ENCODE results near the gene RESP18. TPM values are rescaled to one million over a fixed set of nuclear protein-coding genes. Genes with fewer than 3 reads are reported as not detected.

The RESP18 gene
- total RNA-seq, 5 donors from 2014 or later (not counting 1 experiment from before 2014, with no cell fraction given) = not detected

- no peak overlapping the region for H3K27ac Mint-ChIP-seq
- peaks cover 0 to 5% (median 3%) of the 10 kb centered on the region in 3 donors for H3K4me1 Mint-ChIP-seq
- H3K9me3 Mint-ChIP-seq = no peaks in the 10 kb centered on the region
- Histone ChIP-seq H3K27me3 (replicated peaks in 1 of 2; ENCODE audit: control insufficient read depth in 2 of 2, extremely low read depth in 1 of 2, insufficient read depth in 2 of 2, low read length in 1 of 2) (peaks cover 2 to 19% of the 10 kb centered on the region in 2 experiments), H3K36me3 (ENCODE audit: control insufficient read depth in 2 of 2, extremely low read depth in 1 of 2, insufficient read depth in 1 of 2, low read length in 1 of 2) (no peaks in the 10 kb centered on the region), H3K9me3 (no peaks in the 10 kb centered on the region), H3K4me3 (ENCODE audit: control insufficient read depth in 1 of 2, extremely low read depth in 1 of 2, low read length in 1 of 2) (no peak overlapping the region), H3K27ac (ENCODE audit: low read length) (no peak overlapping the region), H3K4me1 (ENCODE audit: control insufficient read depth in 1 of 2, extremely low read depth in 1 of 2, insufficient read depth in 2 of 2, low read length in 2 of 2) (peaks cover 0 to 9% of the 10 kb centered on the region in 2 experiments)
- ChIA-PET POLR2A (no interaction called here), CTCF (interaction anchor here in 1 of 2 donors (0.7 kb wide), 1 partner anchor 124 kb away, joined by 3 read pairs; no protein-coding TSS in a partner anchor)
- no peak for DNase-seq
- 46% methylated on average over 2 of the region's 3 CpGs for WGBS (ENCODE audit: insufficient coverage)
- no peak overlapping the region for H3K4me3 Mint-ChIP-seq
- peaks cover 12% of the 10 kb centered on the region for H3K36me3 Mint-ChIP-seq
- ATAC-seq (replicated peaks in 1 of 4) = no peak
- H3K27me3 Mint-ChIP-seq = peaks cover 11 to 16% of the 10 kb centered on the region in 2 donors
Observed at GRCh38 chr2:219362524-219363164, 30.1 kb upstream of the RESP18 start.

GRCh38 chr2:219362072-219362471 is 29.5 kb upstream of the RESP18 start:
- ChIA-PET CTCF (interaction anchor here in 1 of 2 donors (0.7 kb wide), 1 partner anchor 123 kb away, joined by 3 read pairs; no protein-coding TSS in a partner anchor), POLR2A (no interaction called here)
- H3K27ac ChIP-seq (ENCODE audit: low read length) = no peak overlapping the region
- whole genome bisulfite sequencing (ENCODE audit: insufficient coverage) = 97% methylated on average over 4 of the region's 5 CpGs
- no peak overlapping the region for H3K4me3 ChIP-seq (ENCODE audit: control insufficient read depth in 1 of 2, extremely low read depth in 1 of 2, low read length in 1 of 2)
- Mint-ChIP-seq H3K4me1 (peaks cover 0 to 6% (median 3%) of the 10 kb centered on the region in 3 donors), H3K27me3 (peaks cover 14 to 20% of the 10 kb centered on the region in 2 donors), H3K36me3 (peaks cover 8% of the 10 kb centered on the region), H3K4me3 (no peak overlapping the region), H3K27ac (no peak overlapping the region), H3K9me3 (no peaks in the 10 kb centered on the region)
- DNase-seq (no peak), ATAC-seq (replicated peaks in 1 of 4) (no peak)
- H3K9me3 ChIP-seq = no peaks in the 10 kb centered on the region
- peaks cover 2 to 24% of the 10 kb centered on the region in 2 experiments for H3K27me3 ChIP-seq (replicated peaks in 1 of 2; ENCODE audit: control insufficient read depth in 2 of 2, extremely low read depth in 1 of 2, insufficient read depth in 2 of 2, low read length in 1 of 2)
- peaks cover 0 to 9% of the 10 kb centered on the region in 2 experiments for H3K4me1 ChIP-seq (ENCODE audit: control insufficient read depth in 1 of 2, extremely low read depth in 1 of 2, insufficient read depth in 2 of 2, low read length in 2 of 2)
- H3K36me3 ChIP-seq (ENCODE audit: control insufficient read depth in 2 of 2, extremely low read depth in 1 of 2, insufficient read depth in 1 of 2, low read length in 1 of 2) = no peaks in the 10 kb centered on the region

- Histone ChIP-seq H3K4me1 (ENCODE audit: control insufficient read depth in 1 of 2, extremely low read depth in 1 of 2, insufficient read depth in 2 of 2, low read length in 2 of 2) (peaks cover 0 to 9% of the 10 kb centered on the region in 2 experiments), H3K27ac (ENCODE audit: low read length) (no peak overlapping the region), H3K27me3 (replicated peaks in 1 of 2; ENCODE audit: control insufficient read depth in 2 of 2, extremely low read depth in 1 of 2, insufficient read depth in 2 of 2, low read length in 1 of 2) (peaks cover 2 to 41% of the 10 kb centered on the region in 2 experiments), H3K36me3 (ENCODE audit: control insufficient read depth in 2 of 2, extremely low read depth in 1 of 2, insufficient read depth in 1 of 2, low read length in 1 of 2) (no peaks in the 10 kb centered on the region), H3K9me3 (no peaks in the 10 kb centered on the region), H3K4me3 (ENCODE audit: control insufficient read depth in 1 of 2, extremely low read depth in 1 of 2, low read length in 1 of 2) (no peak overlapping the region)
- Mint-ChIP-seq H3K36me3 (peaks cover 7% of the 10 kb centered on the region), H3K9me3 (no peaks in the 10 kb centered on the region), H3K27ac (no peak overlapping the region), H3K4me1 (peaks cover 0 to 6% (median 3%) of the 10 kb centered on the region in 3 donors), H3K4me3 (peak overlapping the region in 1 of 3 donors; percentile 24), H3K27me3 (peaks cover 40 to 54% of the 10 kb centered on the region in 2 donors)
- no peak for DNase-seq
- POLR2A ChIA-PET = no interaction called here
- CTCF ChIA-PET = no interaction called here
- ATAC-seq (replicated peaks in 1 of 4) = peak in 2 of 4 experiments; percentile 27 to 31
- WGBS (ENCODE audit: insufficient coverage) = 6% methylated on average over 41 of the region's 66 CpGs
Observed at GRCh38 chr2:219358170-219359075, 25.9 kb upstream of the RESP18 start.

- 20% methylated on average over 1 of the region's 1 CpG for WGBS (ENCODE audit: insufficient coverage)
- Histone ChIP-seq H3K4me3 (ENCODE audit: control insufficient read depth in 1 of 2, extremely low read depth in 1 of 2, low read length in 1 of 2) (no peak overlapping the region), H3K4me1 (ENCODE audit: control insufficient read depth in 1 of 2, extremely low read depth in 1 of 2, insufficient read depth in 2 of 2, low read length in 2 of 2) (peaks cover 0 to 11% of the 10 kb centered on the region in 2 experiments), H3K36me3 (ENCODE audit: control insufficient read depth in 2 of 2, extremely low read depth in 1 of 2, insufficient read depth in 1 of 2, low read length in 1 of 2) (no peaks in the 10 kb centered on the region), H3K9me3 (no peaks in the 10 kb centered on the region), H3K27me3 (replicated peaks in 1 of 2; ENCODE audit: control insufficient read depth in 2 of 2, extremely low read depth in 1 of 2, insufficient read depth in 2 of 2, low read length in 1 of 2) (peaks cover 2 to 56% of the 10 kb centered on the region in 2 experiments), H3K27ac (ENCODE audit: low read length) (no peak overlapping the region)
- ChIA-PET CTCF (interaction anchor here in 1 of 2 donors (0.6 to 0.7 kb wide), 2 partner anchors 46 to 147 kb away, joined by 3 to 5 read pairs; no protein-coding TSS in a partner anchor), POLR2A (no interaction called here)
- Mint-ChIP-seq H3K27ac (peak overlapping the region in 1 of 2 donors; percentile 56), H3K4me3 (no peak overlapping the region), H3K4me1 (peaks cover 0 to 6% (median 3%) of the 10 kb centered on the region in 3 donors), H3K9me3 (no peaks in the 10 kb centered on the region), H3K36me3 (no peaks in the 10 kb centered on the region), H3K27me3 (peaks cover 40 to 54% of the 10 kb centered on the region in 2 donors)
- DNase-seq (no peak), ATAC-seq (replicated peaks in 1 of 4) (no peak)
Observed at GRCh38 chr2:219356834-219357233, 24.3 kb upstream of the RESP18 start.

- Mint-ChIP-seq H3K9me3 (no peaks in the 10 kb centered on the region), H3K36me3 (no peaks in the 10 kb centered on the region), H3K4me1 (peaks cover 0 to 6% (median 3%) of the 10 kb centered on the region in 3 donors), H3K27ac (no peak overlapping the region), H3K4me3 (no peak overlapping the region), H3K27me3 (peaks cover 38 to 53% of the 10 kb centered on the region in 2 donors)
- ATAC-seq (replicated peaks in 1 of 4) (no peak), DNase-seq (no peak)
- ChIA-PET CTCF (no interaction called here), POLR2A (no interaction called here)
- no peaks in the 10 kb centered on the region for H3K36me3 ChIP-seq (ENCODE audit: control insufficient read depth in 2 of 2, extremely low read depth in 1 of 2, insufficient read depth in 1 of 2, low read length in 1 of 2)
- peaks cover 2 to 63% of the 10 kb centered on the region in 2 experiments for H3K27me3 ChIP-seq (replicated peaks in 1 of 2; ENCODE audit: control insufficient read depth in 2 of 2, extremely low read depth in 1 of 2, insufficient read depth in 2 of 2, low read length in 1 of 2)
- H3K4me1 ChIP-seq (ENCODE audit: control insufficient read depth in 1 of 2, extremely low read depth in 1 of 2, insufficient read depth in 2 of 2, low read length in 2 of 2) = peaks cover 0 to 11% of the 10 kb centered on the region in 2 experiments
- H3K9me3 ChIP-seq = no peaks in the 10 kb centered on the region
- no peak overlapping the region for H3K4me3 ChIP-seq (ENCODE audit: control insufficient read depth in 1 of 2, extremely low read depth in 1 of 2, low read length in 1 of 2)
- no peak overlapping the region for H3K27ac ChIP-seq (ENCODE audit: low read length)
- WGBS (ENCODE audit: insufficient coverage) = 55% methylated on average over 1 of the region's 4 CpGs
Observed at GRCh38 chr2:219354582-219354981, 22.0 kb upstream of the RESP18 start.

- Histone ChIP-seq H3K4me1 (ENCODE audit: control insufficient read depth in 1 of 2, extremely low read depth in 1 of 2, insufficient read depth in 2 of 2, low read length in 2 of 2) (peaks cover 0 to 5% of the 10 kb centered on the region in 2 experiments), H3K27ac (ENCODE audit: low read length) (no peak overlapping the region), H3K36me3 (ENCODE audit: control insufficient read depth in 2 of 2, extremely low read depth in 1 of 2, insufficient read depth in 1 of 2, low read length in 1 of 2) (no peaks in the 10 kb centered on the region), H3K27me3 (replicated peaks in 1 of 2; ENCODE audit: control insufficient read depth in 2 of 2, extremely low read depth in 1 of 2, insufficient read depth in 2 of 2, low read length in 1 of 2) (peaks cover 0 to 55% of the 10 kb centered on the region in 2 experiments), H3K9me3 (no peaks in the 10 kb centered on the region), H3K4me3 (ENCODE audit: control insufficient read depth in 1 of 2, extremely low read depth in 1 of 2, low read length in 1 of 2) (no peak overlapping the region)
- H3K9me3 Mint-ChIP-seq = no peaks in the 10 kb centered on the region
- ATAC-seq (replicated peaks in 1 of 4) = no peak
- no peak overlapping the region for H3K27ac Mint-ChIP-seq
- H3K36me3 Mint-ChIP-seq = no peaks in the 10 kb centered on the region
- H3K4me3 Mint-ChIP-seq = no peak overlapping the region
- ChIA-PET CTCF (no interaction called here), POLR2A (interaction anchor here in 1 of 2 donors (0.6 kb wide), 1 partner anchor 55 kb away, joined by 3 read pairs; no protein-coding TSS in a partner anchor)
- H3K4me1 Mint-ChIP-seq = peaks cover 0 to 3% (median 0%) of the 10 kb centered on the region in 3 donors
- no peak for DNase-seq
- 72% methylated on average over 2 of the region's 5 CpGs for WGBS (ENCODE audit: insufficient coverage)
- peaks cover 42 to 56% of the 10 kb centered on the region in 2 donors for H3K27me3 Mint-ChIP-seq
Observed at GRCh38 chr2:219353129-219353528, 20.6 kb upstream of the RESP18 start.

Data from T-cell (primary cell).